Skin of body (tissue), 2 donors: ENCODE data around the gene COL24A1. TPM values are rescaled to one million over a fixed set of nuclear protein-coding genes. Genes with fewer than 3 reads are reported as not detected.
"Not testable (repeated sequence)": the region's sequence is repeated elsewhere in the genome, so short reads cannot be mapped to it uniquely, and the experiment has no call there.

Experiments used
- DNase-seq: peaks from one replicate; lab custom pipeline; 2025; lab: John Stamatoyannopoulos, UW
- total RNA-seq: library from RNA; depleted of rRNA; stranded (reverse); fragments of >200 nt; gene quantifications from one replicate; pipeline ENCODE4 v1.2.3, GENCODE V29; 2014

Gene COL24A1
- total RNA-seq, 1 donor from 2014 or later: 5.6 TPM

DNA sequence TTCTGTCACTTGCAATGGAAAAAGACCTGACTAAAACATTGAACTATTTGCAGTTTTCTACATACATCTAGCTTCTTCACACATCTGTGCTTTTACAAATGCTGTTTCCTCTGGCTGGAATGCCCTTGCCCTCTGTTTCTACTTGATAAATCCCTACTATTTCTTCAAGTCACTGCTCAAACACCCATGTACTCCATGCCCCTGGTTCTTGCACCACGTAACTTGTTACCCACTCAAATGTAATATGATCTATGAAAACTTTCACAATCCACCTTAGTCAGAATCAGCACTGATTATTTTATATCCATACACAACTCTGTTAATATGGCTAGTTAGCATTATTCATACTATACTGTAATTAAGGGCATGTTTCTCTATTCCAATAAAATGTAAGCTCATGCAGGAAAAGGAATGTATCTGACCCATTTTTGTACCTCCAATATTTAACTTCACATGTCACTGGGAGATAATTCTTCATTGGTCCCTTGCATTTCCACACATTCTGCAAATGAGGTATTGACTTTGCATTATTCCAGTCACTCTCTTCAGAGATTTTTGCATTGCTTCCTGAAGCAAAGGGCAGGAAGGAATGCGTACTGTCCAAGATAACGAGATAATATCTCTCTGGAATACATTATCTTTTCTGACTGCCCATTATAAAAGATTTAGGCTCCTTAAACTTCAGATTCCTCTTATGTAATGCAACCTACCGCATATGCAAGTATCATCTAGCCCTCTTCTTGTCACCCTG, 158.3 kb downstream of the COL24A1 start:
- DNase-seq: no peak

GRCh38 chr1:85992791-85993190, 163.8 kb downstream of the COL24A1 start:
- DNase-seq: peak; percentile 79

GRCh38 chr1:85991261-85991660, 165.3 kb downstream of the COL24A1 start:
- DNase-seq: no peak

DNA sequence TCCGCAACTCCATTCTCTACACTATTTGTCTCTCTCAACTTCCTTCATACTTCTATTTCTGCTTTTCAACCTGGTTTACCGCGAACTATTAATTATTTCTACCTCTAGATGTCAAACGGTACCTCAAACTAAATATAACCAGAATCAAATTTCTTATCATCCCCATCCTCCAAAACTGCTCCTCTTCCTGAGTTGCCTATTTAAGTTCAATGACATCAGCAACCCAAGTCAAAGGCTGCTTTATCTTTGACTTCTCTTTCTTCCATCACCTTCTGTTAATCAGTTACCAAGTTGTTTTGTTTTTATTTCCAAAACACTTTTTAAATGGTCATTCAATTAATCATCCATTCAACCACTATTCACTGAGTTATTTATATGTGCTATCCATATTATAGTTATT, 171.9 kb downstream of the COL24A1 start:
- no peak for DNase-seq

DNA sequence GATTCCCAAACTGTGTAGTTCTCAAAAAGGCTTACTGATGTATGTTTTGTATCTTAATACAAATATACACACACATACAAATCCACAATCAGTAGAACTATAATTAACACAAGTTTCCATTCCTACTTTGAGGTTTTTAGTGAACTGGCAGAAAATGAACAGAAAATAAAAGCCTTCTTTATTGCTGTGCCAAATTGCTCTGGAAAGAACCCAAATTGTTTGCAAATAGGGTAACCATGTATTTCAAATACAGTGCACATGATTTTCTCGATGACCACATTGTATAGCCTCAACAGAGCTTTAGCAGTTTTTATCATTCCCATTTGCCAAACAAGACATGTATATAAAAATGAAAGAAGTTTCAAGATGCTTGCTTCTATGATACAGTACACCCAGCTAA, 173.3 kb downstream of the COL24A1 start:
- peak; percentile 46 for DNase-seq

DNA sequence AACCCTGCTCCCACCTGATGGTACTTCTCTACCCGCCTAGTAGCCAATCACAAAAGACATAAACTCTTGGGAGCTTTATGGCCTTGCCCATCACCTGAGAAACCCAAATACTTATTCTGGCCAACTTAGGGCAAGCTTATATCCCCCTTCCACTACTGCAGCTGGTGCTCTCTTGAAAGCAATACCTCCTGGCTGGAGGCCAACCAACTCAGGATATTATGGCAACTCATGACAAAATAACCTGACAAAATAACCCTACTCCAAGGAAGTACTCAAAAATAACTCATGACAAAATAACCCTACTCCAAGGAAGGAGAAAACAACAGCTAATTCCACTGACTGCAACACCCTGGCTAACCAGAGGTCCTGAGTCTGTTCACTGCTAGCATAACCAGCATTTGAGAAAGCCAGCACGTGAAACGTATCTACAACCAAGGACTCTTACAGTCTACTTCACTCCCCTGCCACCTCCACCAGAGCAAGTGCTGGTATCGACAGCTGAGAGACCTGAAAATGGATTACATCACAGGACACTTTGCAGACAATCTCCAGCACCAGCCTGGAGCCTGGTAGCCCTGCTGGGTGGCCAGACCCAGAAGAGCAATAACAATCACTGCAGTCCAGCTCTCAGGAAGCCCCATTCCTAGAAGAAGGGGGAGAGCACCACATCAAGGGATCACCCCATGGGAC, 179.9 kb downstream of the COL24A1 start:
- DNase-seq: no peak

DNA sequence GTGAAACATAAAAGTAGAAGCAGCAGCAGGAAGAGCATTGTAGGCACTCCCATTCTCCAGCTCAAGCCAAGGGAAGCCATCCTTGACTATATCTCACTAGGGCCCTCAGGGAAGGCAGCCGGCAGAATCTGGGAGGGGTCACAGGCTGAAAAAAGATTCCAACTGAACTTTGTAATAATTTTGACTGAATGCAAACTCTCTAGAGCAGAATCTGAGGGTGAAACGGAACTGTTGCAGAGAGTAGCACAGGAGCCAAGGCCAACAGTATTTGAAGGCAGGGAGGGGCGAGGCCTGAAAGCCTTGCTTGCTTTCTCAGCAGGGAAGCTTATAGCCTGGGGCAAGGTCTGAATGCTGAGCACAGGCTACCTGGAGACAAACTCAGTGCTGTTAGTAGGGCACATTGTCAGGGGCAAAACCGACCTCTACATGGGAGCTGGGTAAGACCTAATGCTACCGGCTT, 180.6 kb downstream of the COL24A1 start:
- DNase-seq: peak; percentile 67

DNA sequence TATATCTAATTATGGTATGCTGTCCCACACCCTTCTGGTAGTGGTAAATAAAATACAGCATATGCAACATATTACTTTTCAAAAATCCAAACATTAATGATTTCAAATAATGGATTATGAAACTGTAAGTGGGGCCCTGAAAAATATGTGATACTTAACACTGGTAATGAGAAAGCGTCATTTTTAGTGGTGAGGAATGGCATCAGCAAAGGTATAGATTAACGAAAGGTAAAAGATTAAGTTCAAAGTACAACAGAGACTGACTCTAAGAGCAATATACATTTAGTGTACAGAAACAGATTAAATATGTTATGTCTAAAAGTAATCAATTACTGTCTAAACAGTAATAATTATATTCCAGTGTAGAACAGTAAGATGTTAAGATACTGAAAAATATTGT, 194.1 kb downstream of the COL24A1 start:
- no peak for DNase-seq

GRCh38 chr1:85957760-85958159, 198.8 kb downstream of the COL24A1 start:
- DNase-seq: no peak

- not testable (repeated sequence) for DNase-seq
Measured at GRCh38 chr1:85955218-85955617, 201.4 kb downstream of the COL24A1 start.

DNA sequence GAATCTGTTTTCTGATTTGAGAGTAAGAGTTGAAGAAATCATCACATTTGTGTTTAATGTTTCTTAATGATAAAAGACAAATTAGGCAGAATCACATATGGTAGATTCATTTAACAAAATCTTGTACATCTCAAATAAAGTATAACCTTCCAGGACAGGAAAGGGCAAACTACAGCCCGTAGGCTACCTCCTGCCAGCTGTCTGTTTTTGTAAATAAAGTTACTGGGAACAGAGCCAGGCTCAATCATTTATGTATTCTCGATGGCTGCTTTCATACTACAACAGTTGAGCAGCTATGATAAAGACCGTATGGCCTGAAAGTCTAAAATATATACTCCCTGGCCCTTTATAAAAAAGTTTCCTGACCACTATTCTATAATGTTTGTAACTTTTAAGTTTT, 204.1 kb downstream of the COL24A1 start:
- peak; percentile 62 for DNase-seq

DNA sequence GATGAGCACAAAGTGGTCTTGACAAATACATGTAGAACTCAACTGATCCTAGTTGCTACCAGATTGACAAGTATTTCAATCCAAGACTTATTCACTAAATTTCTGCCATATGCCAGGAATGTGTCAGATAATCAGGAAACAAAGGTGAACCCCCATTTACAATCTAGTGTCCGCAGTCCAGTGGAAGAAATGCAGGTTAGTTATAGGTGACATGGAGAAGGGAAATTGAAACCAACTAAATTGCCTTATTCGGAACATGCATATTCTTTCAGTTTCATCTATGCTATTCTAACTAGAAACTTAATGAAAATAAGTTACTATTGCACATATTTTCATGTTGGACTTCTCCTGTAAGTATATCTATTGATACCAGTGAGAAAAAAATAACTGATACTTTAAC, 209.4 kb downstream of the COL24A1 start:
- DNase-seq: no peak

- DNase-seq: no peak
Measured at GRCh38 chr1:85943945-85944344, 212.6 kb downstream of the COL24A1 start.

DNA sequence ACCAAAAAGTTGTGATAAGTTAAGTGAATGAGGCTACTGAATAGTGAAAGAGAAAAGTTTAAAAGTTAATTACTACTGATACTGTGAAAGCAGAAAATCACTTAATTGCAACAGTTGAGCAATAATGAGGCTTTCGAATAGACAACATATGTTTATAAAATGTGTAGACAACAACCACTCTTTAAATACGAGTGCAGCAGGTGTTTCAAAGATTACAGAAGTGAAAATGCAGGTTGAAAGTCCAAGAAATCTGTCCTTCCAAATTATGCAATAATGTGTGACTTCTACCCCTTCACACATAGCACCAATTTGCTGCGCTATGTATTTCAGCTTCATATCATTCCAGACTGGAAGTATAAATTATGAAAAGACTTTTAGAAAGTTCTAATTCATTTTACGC, 213.0 kb downstream of the COL24A1 start:
- DNase-seq: no peak

- peak; percentile 85 for DNase-seq
Measured at GRCh38 chr1:85940656-85941306, 215.8 kb downstream of the COL24A1 start.

GRCh38 chr1:85938829-85939228, 217.7 kb downstream of the COL24A1 start:
- DNase-seq: no peak

DNA sequence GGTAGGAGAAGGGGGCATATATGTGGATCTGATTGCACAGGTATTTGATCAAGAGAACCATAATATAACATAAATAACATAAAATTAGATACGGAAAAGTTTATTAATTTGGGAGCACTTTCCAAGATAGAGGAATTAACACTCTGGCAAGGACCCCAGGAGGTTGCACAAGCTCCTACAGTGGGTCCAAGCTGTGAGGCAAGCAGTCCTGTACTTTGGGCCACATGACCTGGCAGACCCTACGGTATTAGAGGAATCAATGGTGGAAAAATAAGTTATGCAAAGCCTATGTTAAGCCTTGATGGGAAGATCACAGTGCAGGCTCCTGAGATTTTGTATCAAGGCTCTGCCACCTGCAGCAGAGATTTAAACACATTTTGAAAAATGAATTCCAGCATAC, 220.1 kb downstream of the COL24A1 start:
- no peak for DNase-seq

GRCh38 chr1:85936057-85936456, 220.5 kb downstream of the COL24A1 start:
- DNase-seq: no peak

GRCh38 chr1:85935234-85935633, 221.3 kb downstream of the COL24A1 start:
- peak; percentile 45 for DNase-seq

DNA sequence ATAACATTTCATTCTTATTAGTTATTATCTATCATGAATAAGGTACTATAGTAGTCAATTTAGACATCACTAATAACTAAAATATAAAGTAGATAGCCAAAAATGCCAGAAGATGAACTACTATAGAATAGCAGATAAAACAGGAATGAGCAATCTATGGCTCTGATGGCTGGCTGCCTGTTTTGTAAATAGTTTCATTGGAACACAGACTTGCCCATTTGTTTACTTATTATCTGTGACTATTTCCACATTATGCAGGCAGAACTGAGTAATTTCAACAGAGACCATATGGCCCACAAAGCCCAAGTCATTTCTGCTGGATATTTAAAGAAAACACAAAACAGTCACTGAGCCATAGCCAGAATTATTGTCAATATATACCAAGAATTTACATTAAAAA, 222.1 kb downstream of the COL24A1 start:
- DNase-seq: peak; percentile 68

- peak; percentile 41 for DNase-seq
Measured at GRCh38 chr1:85933961-85934360, 222.6 kb downstream of the COL24A1 start.

DNA sequence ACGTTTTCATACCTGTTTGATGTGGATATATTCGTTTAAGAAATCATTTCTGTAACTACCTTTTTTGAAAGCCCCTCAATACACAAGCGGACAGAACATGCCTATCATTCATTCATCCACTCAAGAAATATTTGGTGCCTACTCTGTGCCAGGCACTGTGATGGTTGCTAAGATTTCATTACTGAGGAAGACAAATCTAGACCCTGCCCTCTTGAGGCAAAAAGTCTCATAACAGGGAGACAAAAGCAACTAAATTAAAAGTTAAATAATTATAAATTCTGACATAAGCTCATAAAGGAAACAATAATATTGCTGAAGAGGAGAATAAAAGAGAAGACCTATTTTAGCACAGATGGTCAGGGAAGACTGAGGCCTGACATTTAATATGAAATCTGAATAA, 244.8 kb downstream of the COL24A1 start:
- no peak for DNase-seq
